NB4 (cell line): ENCODE results near the gene EFCAB10.

Experiments
- POLR2A ChIP-seq: IDR thresholded peaks from 2 replicates; pipeline ENCODE4 v1.6.1; 2011; ENCODE audit warnings: mild to moderate bottlenecking; ENCODE audit not compliant: insufficient read length; ENCODE audit errors: extremely low read depth
- TF ChIP-seq, protein P1 (sequence below): IDR thresholded peaks from one replicate; pipeline ENCODE4 v1.5.1; 2012; ENCODE audit warnings: low read depth, low read length

DNA sequence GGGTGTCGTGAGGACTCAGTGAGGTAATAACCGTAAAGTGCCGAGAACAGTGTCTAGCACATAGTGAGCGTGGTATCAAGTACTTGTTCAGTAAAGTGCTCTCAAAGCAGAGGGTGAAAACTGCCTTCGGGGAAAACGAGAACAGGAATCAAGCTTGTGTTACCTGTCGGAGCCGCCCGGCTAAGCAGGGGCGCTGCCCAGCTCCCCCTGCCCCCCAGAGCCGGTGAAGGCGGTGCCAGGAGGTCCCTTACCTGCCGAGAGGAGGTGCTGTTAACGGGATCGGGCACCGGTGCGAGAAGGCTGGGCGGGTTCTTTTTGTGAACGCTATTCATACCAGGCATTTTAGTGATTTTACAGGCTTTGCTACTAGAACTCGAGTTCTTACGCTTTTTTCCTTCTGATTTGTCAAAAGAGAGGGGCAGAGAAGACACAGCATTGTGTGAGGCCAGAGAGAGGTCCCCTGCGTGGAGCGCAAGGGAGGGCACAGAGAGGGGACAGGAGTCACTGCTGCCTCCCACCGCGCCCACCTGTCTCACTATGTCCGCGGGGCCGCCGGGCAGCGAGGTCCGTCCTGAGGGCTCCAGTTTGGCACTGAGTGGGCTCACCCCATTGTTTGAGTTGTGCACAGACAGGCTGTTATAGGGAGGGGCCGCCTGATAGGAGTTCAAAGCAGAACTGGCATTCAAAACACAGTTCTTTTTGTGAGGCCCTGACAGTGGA, 32.5 kb upstream of the EFCAB10 start:
- TF ChIP-seq, protein P1, sequence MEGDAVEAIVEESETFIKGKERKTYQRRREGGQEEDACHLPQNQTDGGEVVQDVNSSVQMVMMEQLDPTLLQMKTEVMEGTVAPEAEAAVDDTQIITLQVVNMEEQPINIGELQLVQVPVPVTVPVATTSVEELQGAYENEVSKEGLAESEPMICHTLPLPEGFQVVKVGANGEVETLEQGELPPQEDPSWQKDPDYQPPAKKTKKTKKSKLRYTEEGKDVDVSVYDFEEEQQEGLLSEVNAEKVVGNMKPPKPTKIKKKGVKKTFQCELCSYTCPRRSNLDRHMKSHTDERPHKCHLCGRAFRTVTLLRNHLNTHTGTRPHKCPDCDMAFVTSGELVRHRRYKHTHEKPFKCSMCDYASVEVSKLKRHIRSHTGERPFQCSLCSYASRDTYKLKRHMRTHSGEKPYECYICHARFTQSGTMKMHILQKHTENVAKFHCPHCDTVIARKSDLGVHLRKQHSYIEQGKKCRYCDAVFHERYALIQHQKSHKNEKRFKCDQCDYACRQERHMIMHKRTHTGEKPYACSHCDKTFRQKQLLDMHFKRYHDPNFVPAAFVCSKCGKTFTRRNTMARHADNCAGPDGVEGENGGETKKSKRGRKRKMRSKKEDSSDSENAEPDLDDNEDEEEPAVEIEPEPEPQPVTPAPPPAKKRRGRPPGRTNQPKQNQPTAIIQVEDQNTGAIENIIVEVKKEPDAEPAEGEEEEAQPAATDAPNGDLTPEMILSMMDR: no peak
- TF ChIP-seq POLR2A: no peak
